Activated T-cell treated with anti-CD3 and anti-CD28 coated beads, Interleukin-2, amount 50 U/mL, for 24 hours (primary cell): ENCODE results near the gene CASZ1.

ENCODE experiments used
- DNase-seq: peaks from one replicate; pipeline ENCODE4 v3.0.0-alpha.2; 2020
- H3K27ac Mint-ChIP-seq: 2 replicates; pipeline ENCODE4 v1.8.0; 2020; ENCODE audit warnings: mild to moderate bottlenecking, mixed read lengths
- H3K27me3 Mint-ChIP-seq: 2 replicates; pipeline ENCODE4 v1.8.0; 2020; ENCODE audit warnings: mixed read lengths
- H3K36me3 Mint-ChIP-seq: 2 replicates; pipeline ENCODE4 v1.8.0; 2020; ENCODE audit warnings: low read depth, mixed read lengths
- H3K4me1 Mint-ChIP-seq: 2 replicates; pipeline ENCODE4 v1.8.0; 2020; ENCODE audit warnings: low read depth, mixed read lengths
- H3K4me3 Mint-ChIP-seq: 2 replicates; pipeline ENCODE4 v1.8.0; 2020; ENCODE audit warnings: mild to moderate bottlenecking, moderate library complexity, mixed read lengths
- H3K9me3 Mint-ChIP-seq: 2 replicates; pipeline ENCODE4 v1.8.0; 2020; ENCODE audit warnings: mixed read lengths

The CASZ1 gene

DNA sequence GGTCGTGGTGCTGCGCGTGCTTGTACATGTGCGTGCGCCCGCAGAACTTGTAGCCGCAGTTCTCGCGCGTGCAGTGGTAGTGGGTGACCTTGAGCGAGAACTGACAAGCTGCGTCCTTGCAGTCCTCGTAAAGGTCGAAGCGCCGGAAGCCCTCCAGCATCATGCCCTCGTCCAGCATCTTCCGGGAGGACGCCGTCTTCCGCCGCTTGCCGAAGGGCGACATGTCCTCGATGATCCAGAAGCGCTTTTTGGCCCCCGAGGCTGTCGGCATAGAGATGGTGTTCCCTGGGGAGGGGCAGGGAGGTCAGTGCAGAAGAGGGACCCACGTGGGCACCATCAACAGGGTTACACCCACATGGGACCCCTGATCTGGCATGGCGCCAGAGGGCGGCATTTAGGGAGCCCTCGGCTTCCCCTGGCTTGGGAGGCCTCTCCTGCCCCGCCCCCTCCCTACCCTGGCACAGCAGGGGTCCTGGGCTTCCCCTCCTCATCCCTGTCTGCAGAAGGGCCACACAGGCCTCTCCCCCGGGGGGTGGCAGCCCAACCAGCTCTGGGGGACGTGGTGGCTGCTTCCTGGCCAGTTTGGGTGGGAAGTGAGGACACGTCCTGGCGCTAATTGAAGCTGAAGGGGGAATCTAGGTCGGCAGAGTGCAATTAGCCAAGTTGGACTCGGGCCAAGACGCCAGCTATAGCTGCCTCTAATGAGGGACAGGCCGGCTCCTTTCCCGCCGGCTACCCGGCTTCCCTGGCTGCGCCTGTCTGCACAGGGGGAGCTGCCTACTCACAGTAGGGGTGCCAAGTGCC lies 156.5 kb downstream of the CASZ1 start:
- Mint-ChIP-seq H3K36me3 (no peaks in the 10 kb centered on the region), H3K27ac (no peak overlapping the region), H3K4me1 (peaks cover 4% of the 10 kb centered on the region), H3K27me3 (peaks cover 5% of the 10 kb centered on the region), H3K9me3 (no peaks in the 10 kb centered on the region), H3K4me3 (no peak overlapping the region)
- no peak for DNase-seq

DNA sequence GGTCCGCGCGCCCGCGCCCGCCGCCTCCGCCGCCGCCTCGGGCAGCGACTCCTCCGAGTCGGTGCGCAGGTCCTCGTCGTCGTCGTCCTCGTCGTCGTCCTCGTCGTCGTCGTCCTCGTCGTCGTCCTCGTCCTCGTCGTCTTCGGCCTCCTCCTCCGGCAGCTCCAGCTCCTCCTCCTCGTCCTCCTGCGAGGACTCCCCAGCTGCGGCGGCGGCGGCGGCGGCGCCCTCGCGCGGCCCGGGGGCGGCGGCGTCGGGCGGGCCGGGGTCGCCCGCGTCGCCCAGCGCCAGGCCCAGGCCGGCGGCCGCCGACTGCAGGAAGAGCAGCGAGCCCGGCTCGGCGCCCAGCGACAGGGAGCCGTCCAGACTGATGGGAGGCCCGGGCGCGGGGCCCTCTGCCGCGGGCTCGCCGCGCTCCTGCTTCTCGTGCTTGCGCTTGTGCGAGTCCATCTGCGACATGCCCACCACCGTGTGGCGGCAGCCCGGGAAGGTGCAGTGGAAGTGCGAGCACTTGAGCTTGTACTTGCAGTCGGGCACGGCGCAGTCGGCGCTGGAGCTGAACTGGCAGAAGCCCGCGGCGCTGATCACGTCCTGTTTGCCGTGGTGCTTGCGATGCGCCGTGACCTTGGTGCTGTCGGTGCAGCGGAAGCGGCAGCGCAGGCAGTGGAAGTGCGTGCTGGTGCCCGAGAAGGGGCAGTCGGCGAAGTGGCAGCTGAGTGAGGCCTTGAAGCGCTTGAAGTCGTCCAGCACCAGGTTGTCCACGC lies 157.3 kb downstream of the CASZ1 start:
- no peak overlapping the region for H3K4me3 Mint-ChIP-seq
- no peaks in the 10 kb centered on the region for H3K9me3 Mint-ChIP-seq
- H3K27ac Mint-ChIP-seq: no peak overlapping the region
- DNase-seq: no peak
- H3K27me3 Mint-ChIP-seq: peaks cover 5% of the 10 kb centered on the region
- H3K4me1 Mint-ChIP-seq: peaks cover 4% of the 10 kb centered on the region
- no peaks in the 10 kb centered on the region for H3K36me3 Mint-ChIP-seq

DNA sequence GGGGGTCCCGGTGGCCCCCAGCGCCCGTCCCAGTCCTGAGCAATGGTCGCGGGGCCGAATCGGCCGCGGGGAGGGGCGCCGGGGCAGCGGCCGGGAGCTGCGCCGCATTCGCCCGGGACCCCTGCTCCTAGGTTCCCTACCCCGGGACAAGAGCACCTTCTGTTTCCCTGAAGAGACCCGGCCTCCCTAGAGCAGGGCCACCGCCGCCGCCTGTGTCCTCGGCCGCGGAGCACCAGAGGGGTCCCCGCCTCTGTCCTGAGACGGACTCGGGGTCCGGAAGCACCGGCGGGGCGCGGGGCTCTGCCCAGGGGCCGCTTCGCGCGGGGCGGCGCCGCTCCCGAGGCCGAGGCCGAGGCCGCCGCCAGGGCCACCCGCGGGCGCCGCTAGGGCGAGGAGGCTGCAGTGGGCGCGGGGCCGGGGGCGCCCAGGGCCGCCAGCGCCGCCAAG lies 157.9 kb downstream of the CASZ1 start:
- Mint-ChIP-seq H3K36me3 (no peaks in the 10 kb centered on the region), H3K4me3 (no peak overlapping the region), H3K27me3 (peaks cover 5% of the 10 kb centered on the region), H3K4me1 (peaks cover 4% of the 10 kb centered on the region), H3K27ac (no peak overlapping the region), H3K9me3 (no peaks in the 10 kb centered on the region)
- no peak for DNase-seq

DNA sequence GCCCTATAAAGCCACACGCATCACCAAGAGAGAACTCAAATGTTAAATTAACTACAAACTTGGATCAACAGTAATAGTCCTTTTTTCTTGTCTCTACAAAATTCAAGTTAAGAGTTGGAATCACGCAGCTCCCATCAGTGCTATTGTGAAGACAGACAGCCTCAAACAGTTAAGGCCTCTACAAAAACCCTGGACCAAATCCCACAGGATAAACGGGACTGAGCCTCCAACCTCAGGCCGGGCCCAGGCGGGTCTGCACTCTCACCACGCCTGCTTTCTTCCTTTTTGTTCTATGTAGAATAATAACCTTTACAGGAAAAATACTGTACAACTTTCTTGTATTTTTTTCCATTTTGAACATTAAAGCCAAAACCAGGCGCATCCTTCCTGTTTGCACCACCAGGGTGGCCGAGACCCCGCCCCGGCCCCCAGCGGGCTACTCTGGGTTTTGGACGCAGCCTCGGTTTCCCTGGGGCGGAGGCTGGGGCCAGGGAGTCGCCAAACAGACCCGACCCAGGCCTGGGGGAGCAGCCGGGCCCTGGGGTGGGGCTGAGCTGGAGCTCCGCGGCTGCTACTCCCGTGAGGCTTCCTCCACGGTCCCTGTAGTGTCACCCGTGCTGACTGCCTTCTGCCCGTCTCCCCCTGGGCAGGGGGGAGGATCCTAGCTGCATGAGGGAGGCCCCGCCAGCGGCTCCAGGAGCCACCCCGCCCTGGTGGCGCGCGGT lies 158.4 kb downstream of the CASZ1 start:
- no peaks in the 10 kb centered on the region for H3K36me3 Mint-ChIP-seq
- H3K4me1 Mint-ChIP-seq: peaks cover 4% of the 10 kb centered on the region
- peaks cover 5% of the 10 kb centered on the region for H3K27me3 Mint-ChIP-seq
- no peak overlapping the region for H3K27ac Mint-ChIP-seq
- no peak overlapping the region for H3K4me3 Mint-ChIP-seq
- no peaks in the 10 kb centered on the region for H3K9me3 Mint-ChIP-seq
- peak; percentile 49 for DNase-seq

DNA sequence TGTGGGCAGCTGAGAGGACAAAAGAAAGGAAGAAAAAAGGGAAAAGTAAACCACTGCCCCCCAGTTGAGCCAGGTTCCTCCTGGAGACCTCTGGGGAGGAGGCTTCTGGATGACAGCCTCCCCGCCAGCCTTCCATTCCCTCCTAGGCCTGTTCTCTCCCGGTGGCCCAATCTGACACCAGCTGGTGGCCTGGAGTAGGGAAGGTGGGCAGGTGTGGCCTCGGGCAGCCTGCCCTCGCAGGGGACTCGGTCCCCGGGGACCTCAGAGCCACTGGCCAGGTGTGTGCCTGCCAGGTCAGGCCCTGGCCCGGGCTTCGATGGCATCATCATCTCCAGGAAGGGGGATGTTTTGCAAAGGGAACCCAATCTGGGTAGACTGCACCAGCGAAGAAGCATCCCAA lies 159.0 kb downstream of the CASZ1 start:
- H3K36me3 Mint-ChIP-seq: no peaks in the 10 kb centered on the region
- peaks cover 4% of the 10 kb centered on the region for H3K4me1 Mint-ChIP-seq
- H3K27me3 Mint-ChIP-seq: peaks cover 5% of the 10 kb centered on the region
- no peak overlapping the region for H3K27ac Mint-ChIP-seq
- no peaks in the 10 kb centered on the region for H3K9me3 Mint-ChIP-seq
- no peak overlapping the region for H3K4me3 Mint-ChIP-seq
- DNase-seq: no peak

DNA sequence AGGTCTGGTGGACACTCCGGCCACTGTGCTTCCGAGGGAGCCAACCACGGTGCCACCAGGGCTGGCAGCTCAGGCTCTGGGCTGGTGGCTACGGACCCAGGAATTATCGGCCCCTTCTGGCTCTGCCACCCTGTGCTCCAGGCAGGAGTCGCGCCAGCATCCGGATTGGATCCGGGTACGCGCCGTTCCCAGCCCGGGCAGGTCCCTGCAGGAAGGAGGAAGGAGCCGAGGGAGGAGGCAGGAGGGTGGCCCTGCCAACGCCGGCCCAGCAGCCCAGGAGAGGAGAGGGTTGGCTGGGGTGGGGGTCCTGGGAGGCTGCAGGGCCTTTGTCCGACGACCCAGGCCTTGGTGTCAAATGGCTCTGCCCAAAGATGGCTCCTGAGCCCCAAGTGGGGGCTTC lies 160.5 kb downstream of the CASZ1 start:
- H3K4me3 Mint-ChIP-seq: no peak overlapping the region
- H3K27ac Mint-ChIP-seq: no peak overlapping the region
- no peak for DNase-seq
- peaks cover 4% of the 10 kb centered on the region for H3K4me1 Mint-ChIP-seq
- H3K27me3 Mint-ChIP-seq: peaks cover 5% of the 10 kb centered on the region
- no peaks in the 10 kb centered on the region for H3K9me3 Mint-ChIP-seq
- peaks cover 2% of the 10 kb centered on the region for H3K36me3 Mint-ChIP-seq

DNA sequence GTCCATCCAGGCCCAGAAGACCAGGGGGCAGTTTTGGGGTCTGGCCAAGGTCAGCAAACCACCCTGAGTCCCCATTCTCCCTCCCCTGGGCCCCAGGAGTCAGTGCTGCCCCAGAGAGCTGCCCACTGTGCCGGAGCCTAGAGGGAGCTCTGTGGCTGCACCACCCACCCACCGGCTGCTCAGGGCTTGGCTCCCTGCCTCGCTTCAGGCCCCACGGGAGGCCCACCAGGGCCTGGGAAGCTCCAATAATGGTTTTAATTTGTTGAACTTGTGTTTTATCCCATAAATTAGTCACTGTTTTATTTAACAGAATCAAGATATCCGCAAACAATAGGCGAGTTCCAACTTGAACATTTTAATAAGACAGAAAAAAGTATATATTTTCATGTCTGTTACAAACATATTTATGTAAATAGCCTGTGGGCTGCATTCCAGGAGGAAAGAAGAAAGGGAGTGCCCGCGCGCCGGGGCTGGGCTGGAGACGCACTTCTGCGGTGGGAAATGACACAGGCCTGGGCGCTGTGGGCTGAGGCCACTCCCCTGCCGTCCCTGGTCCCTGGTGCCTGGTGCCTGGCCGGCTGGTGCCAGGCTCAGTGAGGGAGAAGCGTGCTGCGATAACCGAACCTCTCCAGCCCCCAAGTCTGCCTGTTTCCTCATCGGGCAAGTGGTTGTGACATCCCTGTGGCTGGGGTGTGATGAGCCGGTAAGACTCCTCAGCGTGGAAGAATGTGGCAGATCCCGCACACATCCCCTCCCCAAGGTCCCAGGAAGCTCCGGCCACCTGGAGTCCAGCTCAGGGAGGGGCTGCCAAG lies 161.2 kb downstream of the CASZ1 start:
- Mint-ChIP-seq H3K36me3 (peaks cover 9% of the 10 kb centered on the region), H3K27ac (no peak overlapping the region), H3K27me3 (peaks cover 5% of the 10 kb centered on the region), H3K4me1 (peaks cover 4% of the 10 kb centered on the region), H3K9me3 (no peaks in the 10 kb centered on the region), H3K4me3 (no peak overlapping the region)
- DNase-seq: no peak

DNA sequence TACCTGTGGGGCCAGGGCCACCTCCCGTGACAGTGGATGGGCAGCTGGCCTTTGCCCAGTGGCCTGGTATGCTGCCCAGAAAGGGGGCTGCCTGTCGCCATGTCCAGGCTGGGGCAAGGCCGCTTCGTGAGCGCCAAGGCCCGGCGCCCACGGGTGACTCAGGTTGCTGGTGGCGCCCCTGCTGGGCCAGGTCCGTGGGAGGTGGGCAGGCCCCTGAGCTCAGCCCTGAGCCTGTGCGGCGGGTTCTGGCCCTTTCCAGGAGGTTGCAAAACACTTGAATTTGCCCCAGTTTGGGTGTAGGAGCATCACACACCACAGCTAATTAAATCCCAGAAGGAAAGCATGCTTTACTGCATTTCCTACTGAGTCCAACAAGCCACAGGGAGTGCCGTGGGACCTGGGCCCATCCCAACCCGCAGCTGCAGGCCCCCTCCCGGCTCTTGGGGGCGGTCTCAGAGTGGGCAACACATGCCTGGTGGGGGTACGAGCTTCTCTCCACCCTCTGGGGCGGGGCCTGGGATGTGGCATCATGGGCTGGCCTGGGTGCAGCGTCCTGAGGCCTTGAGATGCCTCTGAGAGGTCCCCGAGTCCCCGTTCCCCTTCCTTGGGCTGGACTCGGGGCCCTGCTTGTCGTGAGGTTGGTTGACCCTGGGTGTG lies 161.9 kb downstream of the CASZ1 start:
- DNase-seq: no peak
- H3K36me3 Mint-ChIP-seq: peaks cover 12% of the 10 kb centered on the region
- no peak overlapping the region for H3K4me3 Mint-ChIP-seq
- no peak overlapping the region for H3K27ac Mint-ChIP-seq
- peaks cover 4% of the 10 kb centered on the region for H3K4me1 Mint-ChIP-seq
- no peaks in the 10 kb centered on the region for H3K9me3 Mint-ChIP-seq
- H3K27me3 Mint-ChIP-seq: peaks cover 5% of the 10 kb centered on the region

DNA sequence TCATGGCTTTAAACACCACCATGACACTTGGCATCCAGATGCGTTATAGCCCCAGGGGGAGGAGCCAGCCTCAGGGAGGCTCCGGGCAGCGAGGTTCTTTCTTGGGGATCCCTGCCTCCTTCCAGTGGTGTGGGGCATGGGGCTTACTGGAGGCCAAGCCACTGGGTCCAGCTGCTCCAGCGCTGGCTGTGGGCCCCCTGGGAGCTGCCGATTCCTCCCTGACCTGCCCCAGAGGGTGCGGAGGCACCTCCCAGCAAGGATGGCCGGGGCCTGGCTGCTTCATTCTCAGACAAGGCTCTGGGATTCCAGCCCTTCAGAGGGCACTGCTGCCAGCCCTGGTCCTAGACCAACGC lies 162.4 kb downstream of the CASZ1 start:
- Mint-ChIP-seq H3K4me3 (no peak overlapping the region), H3K27ac (no peak overlapping the region), H3K27me3 (peaks cover 5% of the 10 kb centered on the region), H3K36me3 (peaks cover 16% of the 10 kb centered on the region), H3K4me1 (peaks cover 4% of the 10 kb centered on the region), H3K9me3 (no peaks in the 10 kb centered on the region)
- DNase-seq: no peak

DNA sequence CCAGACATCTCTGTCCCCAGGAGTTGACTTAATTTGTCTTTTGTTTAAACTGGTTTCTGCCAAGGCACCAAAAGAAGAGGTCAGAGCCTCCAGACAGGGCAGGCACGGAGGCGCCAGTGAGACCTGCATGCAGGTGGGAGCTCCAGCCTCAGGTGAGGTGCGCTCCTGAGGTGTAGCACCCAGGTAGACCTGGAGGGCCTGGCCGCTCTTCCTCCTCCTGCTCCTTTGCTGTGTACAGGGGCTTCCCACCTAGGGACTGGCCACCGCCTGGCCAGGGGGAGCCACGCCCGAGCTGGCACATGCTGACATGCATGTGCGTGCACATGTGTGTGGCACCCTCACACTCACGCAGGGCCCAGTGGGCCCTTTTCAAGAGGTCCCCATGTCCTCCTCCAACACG lies 163.0 kb downstream of the CASZ1 start:
- Mint-ChIP-seq H3K36me3 (peaks cover 20% of the 10 kb centered on the region), H3K27me3 (peaks cover 5% of the 10 kb centered on the region), H3K27ac (no peak overlapping the region), H3K4me3 (no peak overlapping the region), H3K4me1 (peaks cover 4% of the 10 kb centered on the region), H3K9me3 (no peaks in the 10 kb centered on the region)
- no peak for DNase-seq

DNA sequence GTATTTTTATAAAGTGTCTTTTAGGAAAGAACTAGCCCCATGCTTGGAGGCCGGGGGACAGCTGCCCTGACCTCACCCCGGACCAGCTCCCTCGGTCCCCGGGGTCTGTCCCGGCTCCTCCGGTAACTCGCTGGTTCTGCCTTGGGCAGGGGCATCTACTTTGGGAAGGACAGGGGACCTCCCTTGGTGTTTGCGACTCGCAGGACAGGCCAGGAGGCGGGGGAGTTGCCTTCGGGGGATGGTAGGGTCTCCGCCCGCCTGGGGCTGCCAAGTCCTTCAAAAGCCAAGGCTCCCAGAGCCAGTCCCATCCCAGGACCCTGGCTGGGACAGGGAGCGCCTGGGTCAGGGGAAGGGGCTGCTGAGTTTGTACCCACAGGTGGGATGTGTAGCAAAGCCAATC lies 163.8 kb downstream of the CASZ1 start:
- no peak overlapping the region for H3K4me3 Mint-ChIP-seq
- peaks cover 1% of the 10 kb centered on the region for H3K4me1 Mint-ChIP-seq
- no peaks in the 10 kb centered on the region for H3K9me3 Mint-ChIP-seq
- peaks cover 3% of the 10 kb centered on the region for H3K27me3 Mint-ChIP-seq
- no peak for DNase-seq
- peaks cover 24% of the 10 kb centered on the region for H3K36me3 Mint-ChIP-seq
- H3K27ac Mint-ChIP-seq: no peak overlapping the region

DNA sequence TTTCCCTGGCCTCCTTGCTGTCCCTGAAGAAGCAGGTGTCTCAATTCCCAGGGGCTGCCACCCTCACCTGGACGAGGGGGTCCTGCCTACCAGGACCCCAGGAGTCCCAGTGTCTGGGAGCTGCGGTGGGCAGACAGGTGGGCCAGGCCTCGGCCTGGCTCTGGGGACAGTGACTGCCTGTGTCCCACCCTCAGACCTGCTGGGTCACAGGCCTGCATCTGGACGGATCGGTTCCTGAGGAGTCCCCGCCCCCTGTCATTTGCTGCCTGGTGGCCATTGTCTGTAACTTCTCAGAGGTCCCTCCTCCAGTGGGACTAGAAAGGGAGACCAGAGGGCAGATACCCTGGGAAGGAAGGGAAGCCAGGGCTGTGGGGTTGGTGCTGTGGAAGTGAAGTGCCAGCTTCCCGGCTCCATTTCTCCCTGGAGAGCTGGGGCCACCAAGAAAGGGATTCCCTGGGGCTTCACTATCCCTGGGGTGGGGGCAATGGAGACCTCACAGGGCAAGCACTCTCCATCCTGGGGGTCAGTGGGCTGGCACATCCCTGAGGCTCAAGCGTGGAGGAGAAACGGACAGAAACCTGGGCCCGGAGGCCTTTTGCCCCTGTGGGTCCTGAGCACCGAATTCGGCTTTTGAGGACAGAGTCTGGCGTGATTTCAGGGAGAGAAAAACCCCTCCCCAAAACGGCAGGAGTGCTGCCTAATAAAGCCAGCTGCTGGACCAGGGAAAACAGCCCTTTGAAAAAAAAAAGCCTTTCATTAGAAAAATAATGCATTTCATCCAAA lies 164.4 kb downstream of the CASZ1 start:
- Mint-ChIP-seq H3K4me1 (no peaks in the 10 kb centered on the region), H3K27me3 (no peaks in the 10 kb centered on the region), H3K27ac (no peak overlapping the region), H3K36me3 (peaks cover 24% of the 10 kb centered on the region), H3K4me3 (no peak overlapping the region), H3K9me3 (no peaks in the 10 kb centered on the region)
- no peak for DNase-seq

DNA sequence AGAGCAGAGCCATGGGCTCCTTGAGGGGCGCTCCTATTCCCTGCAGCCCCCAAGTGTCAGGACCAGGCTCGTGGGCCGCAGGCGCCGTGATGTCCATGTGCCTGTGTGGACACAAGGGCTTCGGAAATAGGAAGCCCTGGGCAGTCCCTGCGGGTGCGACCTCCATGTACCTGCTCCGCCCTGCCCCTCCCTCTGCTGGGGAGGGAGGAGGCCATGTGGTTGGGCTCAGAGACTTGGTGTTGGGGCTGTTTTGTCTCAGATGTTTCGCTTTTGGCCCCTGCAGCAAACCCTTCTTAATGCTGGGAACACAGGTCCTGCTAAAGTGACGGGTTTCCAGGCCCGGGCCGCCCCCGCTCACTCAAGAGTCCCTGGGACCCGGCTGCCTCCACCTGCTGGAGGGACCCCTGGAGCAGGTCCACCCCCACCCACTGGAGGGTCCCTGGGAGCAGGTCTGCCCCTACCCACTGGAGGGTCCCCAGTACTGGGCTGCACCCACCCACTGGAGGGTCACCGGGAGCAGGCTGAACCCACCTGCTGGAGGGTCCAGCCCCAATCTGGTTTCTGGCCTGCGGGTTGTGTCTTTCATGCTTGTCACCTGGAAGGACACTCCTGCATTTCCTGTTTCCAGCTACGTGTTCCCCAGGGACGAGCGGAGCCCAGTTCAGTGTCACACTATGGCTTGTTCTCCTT lies 165.2 kb downstream of the CASZ1 start:
- Mint-ChIP-seq H3K36me3 (peaks cover 26% of the 10 kb centered on the region), H3K9me3 (no peaks in the 10 kb centered on the region), H3K4me3 (no peak overlapping the region), H3K27me3 (no peaks in the 10 kb centered on the region), H3K27ac (no peak overlapping the region), H3K4me1 (no peaks in the 10 kb centered on the region)
- DNase-seq: no peak
